H7 (cell line): ENCODE results near the gene PTN. TPM values are rescaled to one million over a fixed set of nuclear protein-coding genes. Genes with fewer than 3 reads are reported as not detected.

Source experiments
- DNase-seq: peaks from one replicate; pipeline ENCODE4 v3.0.0; 2012
- H3K27me3 ChIP-seq: 2 replicates; pipeline ENCODE4 v1.6.0; 2011; ENCODE audit warnings: mild to moderate bottlenecking, low read length; ENCODE audit not compliant: control insufficient read depth, insufficient read depth
- H3K36me3 ChIP-seq: replicated peaks from 2 replicates; pipeline ENCODE4 v1.5.1; 2011; ENCODE audit warnings: low read length; ENCODE audit not compliant: control insufficient read depth, insufficient read depth
- H3K4me3 ChIP-seq: 2 replicates; pipeline ENCODE4 v1.5.1; 2011; ENCODE audit warnings: low read depth, mild to moderate bottlenecking, control low read depth, low read length, moderate library complexity; ENCODE audit not compliant: insufficient read depth
- total RNA-seq: library from RNA; depleted of rRNA; stranded (reverse); fragments of >200 nt; shearing (Covaris generic); gene quantifications from 2 replicates; pipeline ENCODE4 v1.2.3, GENCODE V29; 2014

The PTN gene
- total RNA-seq, 1 experiment from 2014 or later, result 15.0 TPM

- H3K36me3 ChIP-seq, result no peaks in the 10 kb centered on the region
- no peak overlapping the region for H3K4me3 ChIP-seq
- no peak for DNase-seq
- 0 out of 2 replicates have a peak, but pooled peaks cover 1% of the 10 kb centered on the region for H3K27me3 ChIP-seq
Observed at GRCh38 chr7:137342265-137342664, 1.3 kb downstream of the PTN start.

GRCh38 chr7:137337902-137338301 lies 5.6 kb downstream of the PTN start:
- peak; percentile 26 for DNase-seq
- Histone ChIP-seq H3K27me3 (no peaks in the 10 kb centered on the region), H3K4me3 (no peak overlapping the region), H3K36me3 (no peaks in the 10 kb centered on the region)

GRCh38 chr7:137335814-137336213 lies 7.7 kb downstream of the PTN start:
- Histone ChIP-seq H3K36me3 (no peaks in the 10 kb centered on the region), H3K4me3 (no peak overlapping the region), H3K27me3 (no peaks in the 10 kb centered on the region)
- no peak for DNase-seq

GRCh38 chr7:137331378-137331777 lies 12.2 kb downstream of the PTN start:
- Histone ChIP-seq H3K4me3 (no peak overlapping the region), H3K27me3 (no peaks in the 10 kb centered on the region), H3K36me3 (no peaks in the 10 kb centered on the region)
- DNase-seq, result no peak

GRCh38 chr7:137329411-137329810 lies 14.1 kb downstream of the PTN start:
- DNase-seq, result no peak
- Histone ChIP-seq H3K27me3 (no peaks in the 10 kb centered on the region), H3K36me3 (no peaks in the 10 kb centered on the region), H3K4me3 (no peak overlapping the region)

GRCh38 chr7:137328373-137329120 lies 15.0 kb downstream of the PTN start:
- H3K4me3 ChIP-seq, result no peak overlapping the region
- no peak for DNase-seq
- no peaks in the 10 kb centered on the region for H3K36me3 ChIP-seq
- no peaks in the 10 kb centered on the region for H3K27me3 ChIP-seq

GRCh38 chr7:137325927-137326326 lies 17.6 kb downstream of the PTN start:
- no peak for DNase-seq
- Histone ChIP-seq H3K4me3 (no peak overlapping the region), H3K36me3 (no peaks in the 10 kb centered on the region), H3K27me3 (no peaks in the 10 kb centered on the region)

- no peak for DNase-seq
- Histone ChIP-seq H3K36me3 (no peaks in the 10 kb centered on the region), H3K27me3 (no peaks in the 10 kb centered on the region)
Observed at GRCh38 chr7:137324796-137325696, 18.5 kb downstream of the PTN start.

GRCh38 chr7:137316648-137317353 lies 26.7 kb downstream of the PTN start:
- Histone ChIP-seq H3K36me3 (no peaks in the 10 kb centered on the region), H3K4me3 (no peak overlapping the region), H3K27me3 (no peaks in the 10 kb centered on the region)
- DNase-seq, result no peak

More at GRCh38 chr7:137324796-137325696, 18.5 kb downstream of the PTN start:
- no peak overlapping the region for H3K4me3 ChIP-seq

- no peaks in the 10 kb centered on the region for H3K36me3 ChIP-seq
- no peaks in the 10 kb centered on the region for H3K27me3 ChIP-seq
- H3K4me3 ChIP-seq, result no peak overlapping the region
- DNase-seq, result no peak
Observed at GRCh38 chr7:137313201-137313600, 30.3 kb downstream of the PTN start.

GRCh38 chr7:137306748-137307147 lies 36.8 kb downstream of the PTN start:
- Histone ChIP-seq H3K36me3 (no peaks in the 10 kb centered on the region), H3K27me3 (no peaks in the 10 kb centered on the region), H3K4me3 (no peak overlapping the region)
- DNase-seq, result no peak

- Histone ChIP-seq H3K36me3 (no peaks in the 10 kb centered on the region), H3K4me3 (no peak overlapping the region), H3K27me3 (no peaks in the 10 kb centered on the region)
- DNase-seq, result no peak
Observed at GRCh38 chr7:137305901-137306621, 37.5 kb downstream of the PTN start.

GRCh38 chr7:137304624-137305235 lies 38.8 kb downstream of the PTN start:
- Histone ChIP-seq H3K36me3 (no peaks in the 10 kb centered on the region), H3K27me3 (no peaks in the 10 kb centered on the region), H3K4me3 (no peak overlapping the region)
- DNase-seq, result no peak

- DNase-seq, result no peak
- Histone ChIP-seq H3K4me3 (no peak overlapping the region), H3K36me3 (no peaks in the 10 kb centered on the region), H3K27me3 (no peaks in the 10 kb centered on the region)
Observed at GRCh38 chr7:137304165-137304564, 39.4 kb downstream of the PTN start.
